Activated naive CD8-positive, alpha-beta T cell treated with anti-CD3 and anti-CD28 coated beads for 36 hours (primary cell): ENCODE data around the gene QRFPR. TPM values are rescaled to one million over a fixed set of nuclear protein-coding genes. Genes with fewer than 3 reads are reported as not detected.
"Not testable (repeated sequence)": the region's sequence is repeated elsewhere in the genome, so short reads cannot be mapped to it uniquely, and the experiment has no call there.

Experiments used
- DNase-seq: peaks from one replicate; pipeline ENCODE4 v3.0.0; 2021
- H3K27ac Mint-ChIP-seq: one replicate; pipeline ENCODE4 v1.8.0; 2022; ENCODE audit warnings: mild to moderate bottlenecking, moderate library complexity, mixed read lengths
- H3K27me3 Mint-ChIP-seq: one replicate; pipeline ENCODE4 v1.8.0; 2022; ENCODE audit warnings: mild to moderate bottlenecking, mixed read lengths
- H3K36me3 Mint-ChIP-seq: one replicate; pipeline ENCODE4 v1.8.0; 2021; ENCODE audit warnings: mild to moderate bottlenecking, mixed read lengths
- H3K4me1 Mint-ChIP-seq: one replicate; pipeline ENCODE4 v1.8.0; 2021; ENCODE audit warnings: mixed read lengths
- H3K4me3 Mint-ChIP-seq: one replicate; pipeline ENCODE4 v1.8.0; 2022; ENCODE audit warnings: mild to moderate bottlenecking, moderate library complexity, mixed read lengths
- H3K9me3 Mint-ChIP-seq: one replicate; pipeline ENCODE4 v1.8.0; 2022; ENCODE audit warnings: mixed read lengths
- total RNA-seq, 2 experiments: library from RNA; stranded (reverse); gene quantifications; one replicate each; pipeline ENCODE4 v1.2.3, GENCODE V29; 2021

QRFPR gene
- total RNA-seq = not detected

- DNase-seq = peak; percentile 5
- no peaks in the 10 kb centered on the region for H3K36me3 Mint-ChIP-seq
- peaks cover 5% of the 10 kb centered on the region for H3K4me1 Mint-ChIP-seq
- no peaks in the 10 kb centered on the region for H3K9me3 Mint-ChIP-seq
- H3K27ac Mint-ChIP-seq = no peak within 1 kb of the TSS
- H3K27me3 Mint-ChIP-seq = peaks cover 63% of the 10 kb centered on the region
- H3K4me3 Mint-ChIP-seq = peak within 1 kb of the TSS; percentile 59
Observed at GRCh38 chr4:121380776-121381462, at the start of gene QRFPR. Gene QRFPR, minus strand, starts transcription at chr4:121381018. Its CDS starts 371 bp downstream, at chr4:121380647.

DNA sequence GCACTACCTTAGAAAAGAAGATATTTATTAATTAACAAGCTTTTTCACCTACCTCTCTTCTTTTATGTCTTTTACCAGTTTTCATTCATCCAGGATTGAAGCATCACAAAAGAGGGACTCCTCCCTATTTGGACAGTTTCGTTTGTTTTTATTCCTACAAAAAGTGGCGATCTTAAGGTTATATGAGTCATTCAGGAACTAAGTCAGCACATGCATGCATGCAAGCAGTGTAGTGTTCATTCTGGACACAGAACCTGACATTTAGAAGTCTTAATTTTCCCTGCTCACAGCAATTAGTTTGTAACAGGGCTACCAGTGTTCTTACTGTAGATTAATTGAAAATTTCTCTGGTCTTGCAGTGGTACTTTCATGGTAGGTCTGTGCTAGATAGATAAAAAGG, 47.9 kb upstream of the QRFPR start:
- no peaks in the 10 kb centered on the region for H3K4me1 Mint-ChIP-seq

GRCh38 chr4:121421594-121421993, 40.8 kb upstream of the QRFPR start:
- Mint-ChIP-seq H3K36me3 (no peaks in the 10 kb centered on the region), H3K9me3 (no peaks in the 10 kb centered on the region), H3K27ac (no peak overlapping the region), H3K27me3 (peaks cover 18% of the 10 kb centered on the region), H3K4me3 (no peak overlapping the region), H3K4me1 (no peaks in the 10 kb centered on the region)
- no peak for DNase-seq

More for the DNA sequence above, 47.9 kb upstream of the QRFPR start:
- Mint-ChIP-seq H3K4me3 (no peak overlapping the region), H3K27ac (no peak overlapping the region), H3K36me3 (no peaks in the 10 kb centered on the region), H3K9me3 (peaks cover 5% of the 10 kb centered on the region), H3K27me3 (peaks cover 10% of the 10 kb centered on the region)
- no peak for DNase-seq

- DNase-seq = no peak
- H3K4me1 Mint-ChIP-seq = no peaks in the 10 kb centered on the region
- H3K27ac Mint-ChIP-seq = no peak overlapping the region
- H3K27me3 Mint-ChIP-seq = peaks cover 28% of the 10 kb centered on the region
- no peak overlapping the region for H3K4me3 Mint-ChIP-seq
- H3K36me3 Mint-ChIP-seq = no peaks in the 10 kb centered on the region
- peaks cover 3% of the 10 kb centered on the region for H3K9me3 Mint-ChIP-seq
Observed at GRCh38 chr4:121411151-121411744, 30.4 kb upstream of the QRFPR start.

DNA sequence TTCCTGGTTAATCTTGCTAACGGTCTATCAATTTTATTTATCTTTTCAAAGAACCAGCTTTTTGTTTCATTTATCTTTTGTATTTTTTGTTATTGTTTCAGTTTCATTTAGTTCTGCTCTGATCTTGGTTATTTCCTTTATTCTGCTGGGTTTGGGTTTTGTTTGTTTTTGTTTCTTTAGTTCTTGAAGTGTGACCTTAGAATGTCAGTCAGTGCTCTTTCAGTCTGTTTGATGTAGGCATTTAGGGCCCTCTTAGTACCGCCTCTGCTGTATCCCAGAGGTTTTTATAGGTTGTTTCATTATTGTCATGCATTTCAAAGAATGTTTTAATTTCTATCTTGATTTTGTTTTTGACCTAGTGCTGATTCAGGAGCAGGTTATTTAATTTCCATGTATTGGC, 27.7 kb upstream of the QRFPR start:
- DNase-seq, H3K4me3 Mint-ChIP-seq, H3K36me3 Mint-ChIP-seq, H3K27ac Mint-ChIP-seq, H3K9me3 Mint-ChIP-seq, H3K4me1 Mint-ChIP-seq: not testable (repeated sequence)
- peaks cover 23% of the 10 kb centered on the region for H3K27me3 Mint-ChIP-seq

GRCh38 chr4:121400632-121401031, 19.8 kb upstream of the QRFPR start:
- Mint-ChIP-seq H3K4me1 (no peaks in the 10 kb centered on the region), H3K27ac (no peak overlapping the region), H3K36me3 (no peaks in the 10 kb centered on the region), H3K4me3 (no peak overlapping the region), H3K27me3 (peaks cover 9% of the 10 kb centered on the region), H3K9me3 (no peaks in the 10 kb centered on the region)
- no peak for DNase-seq

DNA sequence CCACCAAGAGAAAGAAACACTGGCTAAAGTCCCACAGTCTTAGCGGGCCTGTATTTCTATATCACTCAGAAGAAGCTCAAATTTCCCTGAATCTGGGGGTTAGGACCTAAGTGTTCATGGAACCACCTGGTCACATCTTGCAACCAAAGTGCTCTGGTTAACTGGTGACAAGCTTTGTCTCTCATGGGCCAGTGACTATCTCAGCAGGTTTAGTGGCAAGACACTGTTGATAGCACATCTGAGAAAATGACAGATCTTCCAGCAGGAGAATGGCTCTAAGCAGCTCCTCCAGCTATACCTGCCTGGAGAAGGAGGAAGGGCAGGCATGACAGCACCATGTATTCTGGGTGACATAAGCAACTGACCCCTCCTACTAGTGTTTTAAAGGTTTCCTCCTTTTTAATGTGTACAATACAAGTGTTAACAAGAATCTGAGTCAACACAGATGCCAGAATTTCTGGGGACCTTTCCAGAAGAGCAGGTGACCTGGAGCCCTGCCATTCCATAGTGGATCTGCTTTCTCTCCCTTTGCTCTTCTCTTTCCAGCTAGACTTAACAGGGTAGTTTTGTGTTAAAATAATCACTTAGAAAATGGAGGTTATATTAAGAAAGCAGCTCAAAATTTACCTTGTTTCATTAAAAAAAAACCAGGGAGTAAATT, 17.3 kb upstream of the QRFPR start:
- DNase-seq = no peak
- Mint-ChIP-seq H3K9me3 (no peaks in the 10 kb centered on the region), H3K4me1 (no peaks in the 10 kb centered on the region), H3K36me3 (no peaks in the 10 kb centered on the region), H3K4me3 (no peak overlapping the region), H3K27ac (no peak overlapping the region), H3K27me3 (peaks cover 10% of the 10 kb centered on the region)

DNA sequence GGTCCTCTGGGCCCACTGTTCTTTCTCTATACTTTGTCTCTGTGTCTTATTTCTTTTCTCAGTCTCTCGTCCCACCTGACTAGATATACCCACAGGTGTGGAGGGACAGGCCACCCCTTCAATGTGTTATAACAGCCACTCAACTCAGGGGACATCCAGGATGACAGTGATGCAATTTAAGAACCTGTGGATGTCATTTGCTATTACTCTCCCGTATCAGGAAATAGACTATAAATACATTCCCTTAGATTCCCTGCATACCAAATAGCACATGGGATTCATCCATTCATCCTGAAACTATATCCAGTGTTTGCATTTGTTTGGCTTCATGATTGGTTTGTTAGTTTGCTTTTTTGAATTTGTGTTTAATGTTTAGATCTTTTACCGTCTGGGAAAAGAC, 16.6 kb upstream of the QRFPR start:
- Mint-ChIP-seq H3K27me3 (peaks cover 6% of the 10 kb centered on the region), H3K9me3 (no peaks in the 10 kb centered on the region), H3K36me3 (no peaks in the 10 kb centered on the region), H3K4me1 (no peaks in the 10 kb centered on the region), H3K4me3 (no peak overlapping the region), H3K27ac (no peak overlapping the region)
- DNase-seq = no peak

DNA sequence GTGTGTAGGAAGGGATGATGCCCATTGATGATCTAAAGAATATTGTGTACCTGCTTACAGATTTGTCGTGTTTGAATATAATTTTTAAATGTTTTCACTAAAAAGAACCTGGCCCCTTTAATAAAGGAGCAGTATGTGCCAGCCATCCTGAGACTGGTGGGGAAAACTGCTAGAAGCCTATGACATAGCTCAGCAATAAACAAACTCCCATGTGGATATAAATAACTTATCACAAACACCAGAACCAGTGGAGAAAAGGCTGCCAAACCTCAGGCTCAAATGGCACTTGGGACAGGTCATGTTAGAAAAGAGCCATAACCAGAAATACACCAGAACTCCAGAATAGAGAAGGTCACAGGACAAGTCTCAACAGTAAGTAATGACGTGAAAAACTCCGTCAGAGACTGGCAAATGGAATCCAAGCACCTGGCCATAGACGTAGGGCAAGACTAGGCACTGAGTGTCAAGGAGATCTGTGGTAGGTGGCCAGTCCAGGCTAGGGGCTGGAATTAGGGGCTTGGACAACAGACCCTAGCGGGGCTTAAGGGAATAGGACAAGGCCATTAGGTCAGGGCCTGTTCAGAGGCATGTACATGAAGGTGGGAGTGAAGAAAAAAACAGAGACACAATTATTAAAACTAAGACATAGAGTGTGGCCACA, 11.7 kb upstream of the QRFPR start:
- Mint-ChIP-seq H3K27ac (no peak overlapping the region), H3K36me3 (no peaks in the 10 kb centered on the region), H3K27me3 (peaks cover 6% of the 10 kb centered on the region), H3K9me3 (peaks cover 1% of the 10 kb centered on the region), H3K4me3 (no peak overlapping the region), H3K4me1 (no peaks in the 10 kb centered on the region)
- DNase-seq = no peak

- peaks cover 11% of the 10 kb centered on the region for H3K27me3 Mint-ChIP-seq
- H3K27ac Mint-ChIP-seq = no peak overlapping the region
- DNase-seq = no peak
- H3K4me1 Mint-ChIP-seq = no peaks in the 10 kb centered on the region
- H3K36me3 Mint-ChIP-seq = no peaks in the 10 kb centered on the region
- H3K9me3 Mint-ChIP-seq = peaks cover 1% of the 10 kb centered on the region
- no peak overlapping the region for H3K4me3 Mint-ChIP-seq
Observed at GRCh38 chr4:121390335-121390734, 9.5 kb upstream of the QRFPR start.

DNA sequence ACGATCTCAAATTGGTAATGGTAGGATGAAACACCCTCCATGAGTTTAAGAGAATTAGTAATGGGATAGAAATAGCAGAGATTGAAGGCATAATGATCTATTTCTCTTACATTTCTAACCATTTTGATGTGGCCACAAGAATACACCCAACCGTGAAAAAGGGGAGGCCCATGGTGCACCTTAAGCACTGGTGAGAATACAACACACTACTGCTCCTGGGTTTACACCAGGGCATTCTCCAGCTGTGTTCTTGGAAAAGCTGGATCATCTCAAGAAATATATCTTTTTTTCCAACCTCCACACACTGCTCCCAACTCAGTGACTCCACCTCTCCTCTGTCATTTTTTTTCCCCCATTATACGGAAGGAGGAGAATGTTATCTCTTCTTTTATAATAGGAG, 1.5 kb downstream of the QRFPR start:
- H3K4me3 Mint-ChIP-seq = no peak overlapping the region

GRCh38 chr4:121377076-121377475, 3.7 kb downstream of the QRFPR start:
- Mint-ChIP-seq H3K27me3 (peaks cover 53% of the 10 kb centered on the region), H3K4me1 (peaks cover 5% of the 10 kb centered on the region), H3K4me3 (no peak overlapping the region), H3K27ac (no peak overlapping the region), H3K36me3 (no peaks in the 10 kb centered on the region), H3K9me3 (no peaks in the 10 kb centered on the region)
- no peak for DNase-seq

More for the DNA sequence above, 1.5 kb downstream of the QRFPR start:
- DNase-seq = no peak
- Mint-ChIP-seq H3K9me3 (no peaks in the 10 kb centered on the region), H3K27ac (no peak overlapping the region), H3K36me3 (no peaks in the 10 kb centered on the region), H3K27me3 (peaks cover 68% of the 10 kb centered on the region), H3K4me1 (peaks cover 5% of the 10 kb centered on the region)

GRCh38 chr4:121376556-121376955, 4.3 kb downstream of the QRFPR start:
- no peak for DNase-seq
- H3K4me3 Mint-ChIP-seq = no peak overlapping the region
- H3K27ac Mint-ChIP-seq = no peak overlapping the region
- H3K9me3 Mint-ChIP-seq = no peaks in the 10 kb centered on the region
- H3K27me3 Mint-ChIP-seq = peaks cover 48% of the 10 kb centered on the region
- peaks cover 5% of the 10 kb centered on the region for H3K4me1 Mint-ChIP-seq
- H3K36me3 Mint-ChIP-seq = no peaks in the 10 kb centered on the region

DNA sequence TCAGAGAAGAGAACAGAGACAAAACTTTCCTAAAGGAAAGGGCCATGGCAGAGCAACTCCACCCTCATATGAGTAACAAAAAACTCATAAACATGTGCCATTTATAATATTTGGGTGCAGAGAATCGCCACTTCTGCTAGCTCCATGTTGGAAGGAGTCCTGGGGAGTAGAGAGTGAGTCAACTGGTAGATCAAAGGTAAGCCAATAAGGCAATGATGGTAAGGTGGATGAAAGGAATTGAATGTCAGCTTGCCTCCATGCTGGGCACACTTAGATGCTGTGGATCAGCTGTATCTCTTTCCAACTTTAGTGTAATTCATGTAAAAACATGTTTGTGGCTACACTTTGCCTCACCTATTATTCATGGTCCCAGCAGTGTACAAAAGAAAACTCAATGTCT, 4.7 kb downstream of the QRFPR start:
- Mint-ChIP-seq H3K4me1 (peaks cover 5% of the 10 kb centered on the region), H3K9me3 (no peaks in the 10 kb centered on the region), H3K4me3 (no peak overlapping the region), H3K27ac (no peak overlapping the region), H3K36me3 (no peaks in the 10 kb centered on the region), H3K27me3 (peaks cover 44% of the 10 kb centered on the region)
- no peak for DNase-seq

GRCh38 chr4:121375262-121375661, 5.6 kb downstream of the QRFPR start:
- H3K27me3 Mint-ChIP-seq = peaks cover 41% of the 10 kb centered on the region
- H3K4me3 Mint-ChIP-seq = no peak overlapping the region
- H3K27ac Mint-ChIP-seq = no peak overlapping the region
- no peaks in the 10 kb centered on the region for H3K9me3 Mint-ChIP-seq
- H3K36me3 Mint-ChIP-seq = no peaks in the 10 kb centered on the region
- DNase-seq = no peak
- H3K4me1 Mint-ChIP-seq = peaks cover 4% of the 10 kb centered on the region
